Ascending aorta (tissue), 2 donors: ENCODE results near the gene U2AF2. TPM values are rescaled to one million over a fixed set of nuclear protein-coding genes. Genes with fewer than 3 reads are reported as not detected.

ENCODE experiments used
- DNase-seq, 2 donors: peaks; one replicate each; pipeline ENCODE4 v3.0.0-alpha.2; 2019; ENCODE audit warnings: low spot score in 2 of 2
- H3K27ac ChIP-seq, 2 donors: fragments of 200-600 bp; sonication (generic); one replicate each; pipeline ENCODE4 v1.5.1; 2016 to 2017; ENCODE audit warnings: mild to moderate bottlenecking in 1 of 2
- H3K27me3 ChIP-seq: fragments of 200-600 bp; sonication (generic); one replicate; pipeline ENCODE4 v1.5.1; 2017
- H3K36me3 ChIP-seq, 2 donors: fragments of 200-600 bp; sonication (generic); one replicate each; pipeline ENCODE4 v1.5.1; 2016
- H3K4me1 ChIP-seq, 2 donors: fragments of 200-600 bp; sonication (generic); one replicate each; pipeline ENCODE4 v1.5.1; 2016 to 2017; ENCODE audit warnings: mild to moderate bottlenecking in 1 of 2
- H3K4me3 ChIP-seq, 2 donors: fragments of 200-600 bp; sonication (generic); one replicate each; pipeline ENCODE4 v1.5.1; 2016 to 2017; ENCODE audit warnings: mild to moderate bottlenecking in 1 of 2
- H3K9me3 ChIP-seq, 2 donors: fragments of 200-600 bp; sonication (generic); one replicate each; pipeline ENCODE4 v1.5.1; 2016
- intact Hi-C: fragments of 100-400 bp; cut with DNase I; formaldehyde crosslinking; loops from one replicate; pipeline ENCODE4 v1.15.1; 2023
- total RNA-seq: library from RNA; depleted of rRNA; stranded (reverse); fragments of >200 nt; gene quantifications from one replicate; pipeline ENCODE4 v1.1.0, GENCODE V29; 2016
- TF ChIP-seq, protein P1 (sequence below), 3 experiments: fragments of 200-600 bp in 2 of 3; fragments of 450-650 bp in 1 of 3; sonication (generic) in 2 of 3; IDR thresholded peaks; one replicate each; pipeline ENCODE4 v1.5.1; 2016 to 2019; ENCODE audit warnings: antibody characterized with exemption in 3 of 3, mild to moderate bottlenecking in 1 of 3, moderate library complexity in 1 of 3

U2AF2 gene
- total RNA-seq, 1 donor from 2014 or later: 221 TPM

DNA sequence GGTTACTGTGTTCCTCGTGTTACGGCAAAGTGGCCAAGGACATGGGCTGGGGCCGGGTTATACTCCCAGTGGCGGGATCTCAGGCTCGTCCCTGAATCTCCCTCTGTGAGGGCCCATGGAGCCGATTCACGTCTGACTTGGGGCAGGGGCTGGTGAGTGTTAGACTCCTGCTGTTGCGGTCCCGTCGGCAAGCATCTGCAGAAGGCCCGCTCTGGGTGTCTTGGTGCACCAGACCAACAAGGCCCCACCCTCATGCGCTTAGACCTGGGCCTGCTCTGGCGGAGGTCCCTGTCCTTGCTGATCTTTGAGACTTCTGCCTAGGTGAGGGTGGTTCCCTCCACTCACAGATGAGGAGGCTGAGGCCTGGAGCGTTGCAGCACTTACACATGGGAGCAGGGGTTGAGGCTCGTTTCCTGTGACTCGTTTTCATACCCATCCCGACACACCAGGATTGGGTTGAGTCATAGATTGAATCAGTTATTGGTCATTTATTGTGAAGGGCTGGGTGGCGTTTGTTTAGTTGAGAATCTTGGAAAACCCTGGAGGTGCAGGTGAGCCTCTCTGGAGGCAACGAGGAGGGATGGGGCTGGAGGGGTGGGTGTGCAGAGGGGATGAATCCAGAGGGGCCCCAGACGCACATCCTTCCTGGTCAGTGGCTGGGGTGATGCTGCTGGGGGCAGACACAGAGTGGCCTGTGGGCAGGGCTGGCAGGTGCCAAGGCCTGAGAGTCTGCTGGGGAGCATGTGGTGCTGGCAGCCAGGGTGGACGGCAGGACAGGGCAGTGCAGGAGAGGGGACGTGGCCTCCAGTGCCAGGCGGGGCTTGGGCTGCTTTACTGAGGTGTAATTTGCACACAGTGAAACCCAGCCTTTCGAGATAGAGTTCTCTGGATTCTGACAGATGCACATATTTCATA lies 24.8 kb downstream of the U2AF2 start:
- TF ChIP-seq, protein P1, sequence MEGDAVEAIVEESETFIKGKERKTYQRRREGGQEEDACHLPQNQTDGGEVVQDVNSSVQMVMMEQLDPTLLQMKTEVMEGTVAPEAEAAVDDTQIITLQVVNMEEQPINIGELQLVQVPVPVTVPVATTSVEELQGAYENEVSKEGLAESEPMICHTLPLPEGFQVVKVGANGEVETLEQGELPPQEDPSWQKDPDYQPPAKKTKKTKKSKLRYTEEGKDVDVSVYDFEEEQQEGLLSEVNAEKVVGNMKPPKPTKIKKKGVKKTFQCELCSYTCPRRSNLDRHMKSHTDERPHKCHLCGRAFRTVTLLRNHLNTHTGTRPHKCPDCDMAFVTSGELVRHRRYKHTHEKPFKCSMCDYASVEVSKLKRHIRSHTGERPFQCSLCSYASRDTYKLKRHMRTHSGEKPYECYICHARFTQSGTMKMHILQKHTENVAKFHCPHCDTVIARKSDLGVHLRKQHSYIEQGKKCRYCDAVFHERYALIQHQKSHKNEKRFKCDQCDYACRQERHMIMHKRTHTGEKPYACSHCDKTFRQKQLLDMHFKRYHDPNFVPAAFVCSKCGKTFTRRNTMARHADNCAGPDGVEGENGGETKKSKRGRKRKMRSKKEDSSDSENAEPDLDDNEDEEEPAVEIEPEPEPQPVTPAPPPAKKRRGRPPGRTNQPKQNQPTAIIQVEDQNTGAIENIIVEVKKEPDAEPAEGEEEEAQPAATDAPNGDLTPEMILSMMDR (IDR thresholded peaks at IDR 0.05): no peak
- no peak for DNase-seq
- H3K36me3 ChIP-seq: peaks cover 39 to 70% of the 10 kb centered on the region in 2 donors
- H3K27me3 ChIP-seq: no peaks in the 10 kb centered on the region
- H3K4me1 ChIP-seq: peaks cover 6 to 24% of the 10 kb centered on the region in 2 donors
- no peaks in the 10 kb centered on the region for H3K9me3 ChIP-seq
- no peak overlapping the region for H3K4me3 ChIP-seq
- intact Hi-C loops: no loop called here
- no peak overlapping the region for H3K27ac ChIP-seq

DNA sequence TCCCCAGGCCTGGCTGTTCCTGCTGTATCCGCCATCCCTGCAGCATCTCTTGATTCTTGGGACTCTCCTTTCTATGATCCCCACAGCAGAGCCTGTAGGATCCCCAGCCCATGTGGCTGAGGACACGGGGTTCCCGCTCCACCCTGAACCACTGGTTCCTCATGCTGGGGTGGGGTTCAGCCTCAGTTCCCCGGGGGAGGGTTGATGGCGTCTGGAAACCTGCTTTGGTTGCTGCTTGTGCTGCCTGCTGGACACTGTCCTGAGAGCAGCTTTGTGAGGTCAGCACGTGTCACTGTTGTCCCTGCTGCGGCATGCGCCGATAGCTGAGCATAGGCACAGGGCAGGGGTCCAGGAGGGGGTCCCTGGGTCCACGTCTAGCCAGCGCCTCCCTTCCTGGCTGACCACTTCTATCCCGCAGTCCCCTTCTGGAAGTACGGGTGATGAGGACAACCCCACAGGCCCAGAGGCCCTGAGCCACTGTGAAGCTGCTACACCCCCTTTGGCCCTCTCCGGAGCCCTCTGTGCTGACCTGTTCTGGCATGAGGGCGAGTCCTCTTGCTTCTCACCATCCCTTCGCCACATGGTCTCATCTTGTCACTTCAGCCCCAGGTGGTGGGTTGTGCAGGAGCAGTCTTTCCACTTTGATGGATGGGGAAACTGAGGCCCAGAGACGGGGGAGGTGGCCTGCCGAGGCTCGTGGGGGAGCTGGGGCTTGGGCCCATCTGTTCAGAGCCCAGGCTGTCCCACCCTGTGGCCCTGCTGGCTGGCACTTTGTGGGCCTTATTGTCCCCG lies 25.7 kb downstream of the U2AF2 start:
- intact Hi-C loops: no loop called here
- H3K4me1 ChIP-seq: peaks cover 6 to 22% of the 10 kb centered on the region in 2 donors
- H3K4me3 ChIP-seq: no peak overlapping the region
- H3K9me3 ChIP-seq: no peaks in the 10 kb centered on the region
- DNase-seq: no peak
- H3K27ac ChIP-seq: no peak overlapping the region
- H3K36me3 ChIP-seq: peaks cover 46 to 79% of the 10 kb centered on the region in 2 donors
- TF ChIP-seq, protein P1 (IDR thresholded peaks at IDR 0.05): no peak
- no peaks in the 10 kb centered on the region for H3K27me3 ChIP-seq

DNA sequence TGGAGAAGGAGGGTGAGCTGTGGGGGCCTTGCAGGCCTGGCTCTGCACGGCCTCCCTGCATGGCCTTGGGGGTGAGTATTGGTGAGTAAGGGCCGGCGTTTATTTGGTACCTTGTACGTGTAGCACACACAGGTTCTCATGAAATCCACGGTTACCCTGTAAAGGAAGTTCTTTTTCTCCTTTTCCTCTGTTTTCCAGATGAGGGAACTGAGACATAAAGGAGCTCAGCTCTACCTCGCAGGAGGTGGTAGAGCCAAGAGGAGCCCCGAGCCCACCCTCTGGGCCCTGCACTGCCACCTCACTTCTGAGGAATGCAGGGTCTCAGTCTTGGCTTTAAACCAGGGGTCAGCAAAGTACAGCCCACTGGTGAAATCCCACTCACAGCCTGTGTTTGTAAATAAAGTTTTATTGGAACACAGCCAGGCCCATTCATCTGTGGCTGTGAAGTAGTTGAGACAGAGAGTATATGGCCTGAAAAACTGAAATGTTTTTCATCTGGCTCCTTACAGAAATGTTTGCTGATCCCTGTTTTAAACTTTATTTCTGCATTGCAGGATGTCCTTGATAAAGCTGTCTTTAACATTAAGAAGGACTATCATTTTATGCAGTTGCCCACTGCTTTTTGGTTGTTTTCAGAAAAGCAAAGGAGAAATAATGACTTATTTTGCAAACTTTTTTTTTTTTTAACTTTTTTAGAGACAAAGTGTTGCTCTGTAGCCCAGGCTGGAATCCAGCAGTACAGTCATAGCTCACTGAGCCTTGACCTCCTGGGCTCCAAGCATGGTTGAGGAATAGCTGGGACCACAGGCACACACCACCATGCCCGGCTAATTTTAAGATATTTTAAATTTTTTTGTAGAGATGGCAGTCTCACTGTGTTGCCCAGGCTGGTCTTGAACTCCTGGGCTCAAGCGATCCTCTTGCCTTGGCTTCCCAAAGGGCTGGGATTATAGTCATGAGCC lies 26.6 kb downstream of the U2AF2 start:
- intact Hi-C loops: no loop called here
- no peaks in the 10 kb centered on the region for H3K27me3 ChIP-seq
- TF ChIP-seq, protein P1 (IDR thresholded peaks at IDR 0.05): no peak
- H3K9me3 ChIP-seq: no peaks in the 10 kb centered on the region
- H3K36me3 ChIP-seq: peaks cover 55 to 88% of the 10 kb centered on the region in 2 donors
- DNase-seq: no peak
- H3K4me1 ChIP-seq: peaks cover 6 to 14% of the 10 kb centered on the region in 2 donors
- no peak overlapping the region for H3K4me3 ChIP-seq
- H3K27ac ChIP-seq: no peak overlapping the region

DNA sequence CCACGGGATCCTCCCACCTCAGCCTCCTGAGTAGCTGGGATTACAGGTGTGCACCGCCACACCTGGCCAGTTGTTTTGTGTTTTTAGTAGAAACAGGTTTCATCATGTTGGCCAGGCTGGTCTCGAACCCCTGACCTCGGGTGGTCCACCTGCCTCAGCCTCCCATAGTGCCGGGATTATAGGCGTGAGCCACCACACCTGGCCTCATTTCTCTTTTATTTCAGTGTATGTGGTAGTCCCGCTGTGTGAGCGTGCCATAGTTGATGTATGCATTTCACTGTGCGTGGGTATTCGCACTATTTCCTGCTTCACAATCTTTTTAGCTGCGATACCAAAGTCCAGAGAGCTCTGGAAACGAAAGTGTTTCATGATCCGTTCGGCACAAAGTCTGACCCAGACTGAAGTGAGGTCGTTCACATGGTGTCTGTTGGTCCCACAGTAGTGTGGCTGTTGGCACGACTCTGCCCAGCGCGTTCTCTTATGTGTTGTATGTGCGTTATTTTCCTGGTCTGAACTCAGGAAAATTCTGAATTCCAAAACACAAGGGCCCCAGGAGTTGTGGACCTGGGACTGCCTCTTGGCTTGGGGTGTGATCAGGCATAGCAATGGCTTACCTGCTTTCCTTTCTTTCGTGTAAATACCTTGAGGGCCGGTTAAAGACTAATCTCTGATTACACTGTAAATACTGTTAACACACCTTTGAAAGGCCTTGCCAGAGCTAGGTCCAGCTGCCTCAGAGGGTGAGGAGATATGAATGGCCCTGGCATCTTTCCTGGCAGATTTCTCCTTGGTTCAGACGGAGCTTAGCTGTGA lies 28.8 kb downstream of the U2AF2 start:
- Histone ChIP-seq H3K27me3 (no peaks in the 10 kb centered on the region), H3K4me1 (no peaks in the 10 kb centered on the region), H3K36me3 (peaks cover 71 to 91% of the 10 kb centered on the region in 2 donors), H3K9me3 (no peaks in the 10 kb centered on the region), H3K27ac (no peak overlapping the region), H3K4me3 (no peak overlapping the region)
- intact Hi-C loops: no loop called here
- no peak for DNase-seq
- TF ChIP-seq, protein P1 (IDR thresholded peaks at IDR 0.05): no peak
